Measurements from ENCODE around the gene FABP2. TPM values are rescaled to one million over a fixed set of nuclear protein-coding genes. Genes with fewer than 3 reads are reported as not detected.
"Not testable (repeated sequence)": the region's sequence is repeated elsewhere in the genome, so short reads cannot be mapped to it uniquely, and the experiment has no call there.

Gene FABP2
- total RNA-seq, 2 experiments from 2014 or later: not detected

DNA sequence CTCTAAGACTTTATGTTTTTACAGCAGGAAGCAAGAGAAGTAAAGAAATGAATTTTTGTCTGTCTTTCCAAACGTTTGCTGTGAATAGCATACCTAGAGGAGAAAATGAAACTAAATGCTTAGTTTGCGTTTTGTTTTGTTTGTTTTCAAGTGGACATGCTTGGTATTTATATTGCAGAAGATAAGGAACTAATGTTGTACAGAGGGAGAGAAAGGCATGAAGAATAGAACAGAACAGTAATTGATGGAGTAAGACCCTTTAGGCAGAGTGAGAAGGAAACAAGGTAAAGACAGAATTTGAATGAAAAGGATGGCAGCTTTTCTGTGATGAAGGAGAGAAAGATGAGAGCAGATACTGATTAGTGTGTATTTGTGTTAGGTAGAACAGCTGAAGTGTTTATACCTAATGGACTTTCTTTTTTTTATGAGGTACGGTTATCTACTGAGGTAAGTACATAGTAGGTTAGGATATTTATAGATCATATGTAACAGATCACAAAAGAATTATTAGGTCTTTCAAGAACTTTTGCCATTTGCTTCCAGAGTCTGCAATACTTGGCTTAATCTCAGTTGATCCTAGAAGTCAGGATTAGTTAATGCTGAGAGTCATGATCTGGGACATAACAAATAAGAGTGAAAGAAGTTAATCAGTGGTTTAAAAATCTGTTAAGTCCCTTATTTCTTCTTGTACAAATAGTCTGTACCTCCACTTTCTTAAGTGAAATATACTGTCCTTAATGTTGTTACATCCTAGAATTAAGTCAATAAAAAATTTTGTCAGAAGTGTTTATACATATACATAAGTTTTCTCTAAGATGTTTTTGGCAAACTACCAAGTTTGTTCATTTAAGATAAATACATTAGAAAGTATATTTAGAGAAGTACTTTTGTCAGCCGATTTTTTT is 36.8 kb downstream of the FABP2 start:
- CTCF ChIA-PET: interaction anchor here (0.6 kb wide), 1 partner anchor 244 kb away, joined by 5 read pairs; no protein-coding TSS in a partner anchor
- peaks cover under 1% of the 10 kb centered on the region for H3K36me3 Mint-ChIP-seq
- POLR2A ChIA-PET: no interaction called here
- no peaks in the 10 kb centered on the region for H3K27me3 Mint-ChIP-seq
- intact Hi-C loops (cut with micrococcal nuclease): no loop called here
- peaks cover 28% of the 10 kb centered on the region for H3K4me1 Mint-ChIP-seq (ENCODE audit: low read depth)
- no peak for DNase-seq
- no peaks in the 10 kb centered on the region for H3K9me3 Mint-ChIP-seq
- H3K4me3 Mint-ChIP-seq: peak overlapping the region; percentile 45
- H3K27ac Mint-ChIP-seq: peak overlapping the region; percentile 11

- ChIA-PET POLR2A (no interaction called here), CTCF (no interaction called here)
- DNase-seq: no peak
- H3K36me3 Mint-ChIP-seq: peaks cover 6% of the 10 kb centered on the region
- H3K4me1 Mint-ChIP-seq (ENCODE audit: low read depth): peaks cover 31% of the 10 kb centered on the region
- H3K4me3 Mint-ChIP-seq: no peak overlapping the region
- H3K9me3 Mint-ChIP-seq: no peaks in the 10 kb centered on the region
- H3K27ac Mint-ChIP-seq: no peak overlapping the region
- H3K27me3 Mint-ChIP-seq: no peaks in the 10 kb centered on the region
- intact Hi-C loops (cut with micrococcal nuclease): no loop called here
Measured at GRCh38 chr4:119281393-119281792, 40.5 kb downstream of the FABP2 start.

DNA sequence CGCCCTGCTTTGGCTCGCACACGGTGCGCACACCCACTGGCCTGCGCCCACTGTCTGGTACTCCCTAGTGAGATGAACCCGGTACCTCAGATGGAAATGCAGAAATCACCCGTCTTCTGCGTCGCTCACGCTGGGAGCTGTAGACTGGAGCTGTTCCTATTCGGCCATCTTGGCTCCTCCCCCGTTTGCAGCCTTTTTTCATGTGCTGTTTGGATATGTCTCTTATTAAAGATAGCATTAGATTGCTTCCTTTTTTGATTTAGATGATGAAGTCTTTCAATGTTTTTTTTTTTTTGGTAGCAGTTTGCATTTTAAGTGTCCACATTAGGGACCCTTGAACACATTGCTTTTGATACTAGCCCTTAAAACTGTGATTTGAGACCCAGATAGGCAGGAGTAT is 42.0 kb downstream of the FABP2 start:
- intact Hi-C loops (cut with micrococcal nuclease); H3K27ac Mint-ChIP-seq; H3K9me3 Mint-ChIP-seq; CTCF ChIA-PET; H3K4me3 Mint-ChIP-seq; POLR2A ChIA-PET; H3K27me3 Mint-ChIP-seq; DNase-seq; H3K36me3 Mint-ChIP-seq: not testable (repeated sequence)
- H3K4me1 Mint-ChIP-seq (ENCODE audit: low read depth): peaks cover 27% of the 10 kb centered on the region

DNA sequence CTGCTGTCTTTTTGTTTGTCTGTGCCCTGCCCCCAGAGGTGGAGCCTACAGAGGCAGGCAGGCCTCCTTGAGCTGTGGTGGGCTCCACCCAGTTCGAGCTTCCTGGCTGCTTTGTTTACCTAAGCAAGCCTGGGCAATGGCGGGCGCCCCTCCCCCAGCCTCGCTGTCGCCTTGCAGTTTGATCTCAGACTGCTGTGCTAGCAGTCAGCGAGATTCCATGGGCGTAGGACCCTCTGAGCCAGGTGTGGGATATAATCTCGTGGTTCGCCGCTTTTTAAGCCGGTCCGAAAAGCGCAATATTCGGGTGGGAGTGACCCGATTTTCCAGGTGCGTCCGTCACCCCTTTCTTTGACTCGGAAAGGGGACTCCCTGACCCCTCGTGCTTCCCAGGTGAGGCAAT is 42.4 kb downstream of the FABP2 start:
- H3K36me3 Mint-ChIP-seq; intact Hi-C loops (cut with micrococcal nuclease); DNase-seq; CTCF ChIA-PET; H3K4me3 Mint-ChIP-seq; H3K27me3 Mint-ChIP-seq; POLR2A ChIA-PET; H3K9me3 Mint-ChIP-seq; H3K27ac Mint-ChIP-seq: not testable (repeated sequence)
- peaks cover 24% of the 10 kb centered on the region for H3K4me1 Mint-ChIP-seq (ENCODE audit: low read depth)

- no peaks in the 10 kb centered on the region for H3K4me1 Mint-ChIP-seq (ENCODE audit: low read depth)
- no peak overlapping the region for H3K27ac Mint-ChIP-seq
- peaks cover 4% of the 10 kb centered on the region for H3K9me3 Mint-ChIP-seq
- no peak for DNase-seq
- CTCF ChIA-PET: no interaction called here
- POLR2A ChIA-PET: no interaction called here
- intact Hi-C loops (cut with micrococcal nuclease): no loop called here
- H3K36me3 Mint-ChIP-seq: peaks cover 28% of the 10 kb centered on the region
- no peak overlapping the region for H3K4me3 Mint-ChIP-seq
- H3K27me3 Mint-ChIP-seq: no peaks in the 10 kb centered on the region
Measured at GRCh38 chr4:119271361-119272085, 50.4 kb downstream of the FABP2 start.

GRCh38 chr4:119268466-119268865 is 53.5 kb downstream of the FABP2 start:
- POLR2A ChIA-PET: no interaction called here
- Mint-ChIP-seq H3K27ac (no peak overlapping the region), H3K4me1 (ENCODE audit: low read depth) (peaks cover 12% of the 10 kb centered on the region), H3K36me3 (peaks cover 38% of the 10 kb centered on the region), H3K4me3 (no peak overlapping the region), H3K9me3 (peaks cover 9% of the 10 kb centered on the region), H3K27me3 (no peaks in the 10 kb centered on the region)
- DNase-seq: no peak
- CTCF ChIA-PET: interaction anchor here (1.3 kb wide), 1 partner anchor 227 kb away, joined by 5 read pairs; no protein-coding TSS in a partner anchor
- intact Hi-C loops (cut with micrococcal nuclease): no loop called here

Other genes with a start within 250 kb of the FABP2 start
- not detected for gene MYOZ2, start 186.3 kb downstream of the FABP2 start, total RNA-seq
- 10 to 100 TPM in 1 of 2 experiments, 1 to 10 TPM in 1; 9.5 to 10.5 TPM for gene USP53, start 109.4 kb downstream of the FABP2 start, total RNA-seq

Measured in activated CD4-positive, alpha-beta memory T cell treated with anti-CD3 and anti-CD28 coated beads for 36 hours (primary cell).